NCI-H774 (cell line): ENCODE measurements around the gene SALL2.
"Not testable (repeated sequence)": the region's sequence is repeated elsewhere in the genome, so short reads cannot be mapped to it uniquely, and the experiment has no call there.

ENCODE experiments used
- DNase-seq: peaks from one replicate; lab custom pipeline; 2025; lab: John Stamatoyannopoulos, UW

The SALL2 gene

GRCh38 chr14:21525962-21526671 lies at the start of gene SALL2:
Gene SALL2, minus strand, starts transcription at chr14:21526346. Its CDS starts 219 bp downstream, at chr14:21526127.
- DNase-seq, result peak; percentile 90

- no peak for DNase-seq
These were observed 49.5 kb upstream of the SALL2 start for GRCh38 chr14:21575661-21576060.

GRCh38 chr14:21572604-21573003 lies 46.5 kb upstream of the SALL2 start:
- DNase-seq, result no peak

- DNase-seq, result no peak
These were observed 32.6 kb upstream of the SALL2 start for GRCh38 chr14:21558703-21559170.

GRCh38 chr14:21557084-21557901 lies 31.1 kb upstream of the SALL2 start:
- peak; percentile 96 for DNase-seq

GRCh38 chr14:21556378-21557083 lies 30.4 kb upstream of the SALL2 start:
- no peak for DNase-seq

- DNase-seq, result no peak
These were observed 27.1 kb upstream of the SALL2 start for GRCh38 chr14:21553266-21553665.

GRCh38 chr14:21544588-21544987 lies 18.4 kb upstream of the SALL2 start:
- DNase-seq, result not testable (repeated sequence)

- no peak for DNase-seq
These were observed 17.8 kb upstream of the SALL2 start for GRCh38 chr14:21543963-21544362.

- DNase-seq, result no peak
These were observed 17.4 kb upstream of the SALL2 start for GRCh38 chr14:21543521-21543960.

- no peak for DNase-seq
These were observed 15.4 kb upstream of the SALL2 start for GRCh38 chr14:21541413-21542074.

GRCh38 chr14:21539189-21539940 lies 13.2 kb upstream of the SALL2 start:
- no peak for DNase-seq

GRCh38 chr14:21537090-21537424 lies 10.9 kb upstream of the SALL2 start:
- no peak for DNase-seq

- DNase-seq, result no peak
These were observed 10.4 kb upstream of the SALL2 start for GRCh38 chr14:21536418-21537089.

- no peak for DNase-seq
These were observed 9.6 kb upstream of the SALL2 start for GRCh38 chr14:21535545-21536417.

GRCh38 chr14:21534576-21534975 lies 8.4 kb upstream of the SALL2 start:
- DNase-seq, result no peak

GRCh38 chr14:21533294-21533693 lies 7.1 kb upstream of the SALL2 start:
- DNase-seq, result no peak

GRCh38 chr14:21529515-21529914 lies 3.4 kb upstream of the SALL2 start:
- DNase-seq, result no peak
